ENCODE data around the gene ADCY4. TPM values are rescaled to one million over a fixed set of nuclear protein-coding genes. Genes with fewer than 3 reads are reported as not detected.
A peak's percentile ranks its signal among the peaks of the same experiment; 100 is the strongest.

Gene ADCY4
- total RNA-seq, 2 experiments from 2014 or later, result 2.0 to 3.4 TPM

DNA sequence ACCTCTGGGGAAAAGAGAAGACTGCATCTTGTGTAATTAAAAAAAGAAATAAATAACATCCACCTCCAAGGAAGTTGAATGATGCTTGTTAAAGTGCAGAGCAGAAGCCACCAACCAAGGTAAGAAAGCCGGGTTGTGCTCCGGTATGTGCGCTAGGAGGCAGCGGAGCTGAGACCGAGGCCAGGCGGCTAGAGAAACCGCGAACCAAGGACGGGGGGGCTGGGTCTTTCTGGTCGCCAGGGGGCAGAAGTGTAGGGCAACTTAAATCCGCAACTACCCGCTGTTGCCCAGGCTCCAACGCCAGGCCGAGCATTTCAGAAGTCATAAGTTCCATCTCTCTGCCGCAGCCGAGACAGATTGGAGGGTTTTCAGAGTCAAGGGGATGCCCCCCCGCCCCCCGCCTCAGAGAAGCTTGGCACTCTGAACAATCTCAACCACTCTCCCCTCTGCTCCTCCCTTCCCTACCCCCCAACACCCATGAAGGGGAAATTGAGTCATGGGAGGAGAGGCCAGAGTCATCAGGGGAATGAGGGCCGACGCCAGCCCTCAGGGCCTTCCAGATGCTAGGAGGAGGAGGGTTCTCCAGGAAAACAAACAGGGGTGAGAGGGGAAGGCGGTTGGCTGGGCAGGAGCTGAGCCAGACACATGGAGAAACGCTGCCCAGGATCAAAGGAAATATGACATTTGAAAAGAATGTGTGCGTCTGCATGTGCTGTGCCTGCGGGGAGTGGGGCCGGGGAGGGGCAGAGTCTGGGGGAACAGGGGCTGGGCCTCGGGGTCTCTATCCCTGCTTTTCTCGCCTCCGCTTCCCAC, 30.9 kb upstream of the ADCY4 start:
- Histone ChIP-seq H4K20me1 (ENCODE audit: insufficient read depth, low read length) (no peaks in the 10 kb centered on the region), H3K4me3 (ENCODE audit: low read depth, low read length, poor library complexity, severe bottlenecking) (peak overlapping the region; percentile 91), H3K27ac (ENCODE audit: low read depth, low read length, poor library complexity, severe bottlenecking) (peak overlapping the region; percentile 93), H3K4me2 (ENCODE audit: low read length) (peak overlapping the region; percentile 99), H3K4me1 (ENCODE audit: insufficient read depth, low read length, poor library complexity, severe bottlenecking) (peaks cover 29% of the 10 kb centered on the region), H3K9me2 (ENCODE audit: insufficient read depth, low read length) (no peaks in the 10 kb centered on the region), H3K36me3 (ENCODE audit: insufficient read depth, low read length) (no peaks in the 10 kb centered on the region), H2AFZ (ENCODE audit: low read length) (peak overlapping the region; percentile 74; the same call in 1 of the 2 replicates), H3K79me2 (ENCODE audit: insufficient read depth, low read depth, low read length) (peaks cover 3% of the 10 kb centered on the region; the same call in 1 of the 2 replicates), H3K9me3 (ENCODE audit: low read length) (no peaks in the 10 kb centered on the region)
- CTCF ChIA-PET (ENCODE audit: unreplicated experiment), result interaction anchor here (0.6 to 2.3 kb wide), 8 partner anchors 19 to 230 kb away, joined by 3 to 24 read pairs (median 6); no protein-coding TSS in a partner anchor
- intact Hi-C loops (cut with micrococcal nuclease; ENCODE audit: unreplicated experiment), result loop anchor here (1.0 to 10.0 kb wide), 8 partner anchors 33 to 801 kb away; partner anchors contain the start of genes AP1G2, PSME2, RNF31 and TINF2
- BruUV-seq (replicated peaks), result no TSS peak
- POLR2A ChIA-PET, result interaction anchor here (0.6 to 2.1 kb wide), 12 partner anchors 12 to 381 kb away, joined by 3 to 24 read pairs (median 4); partner anchors contain the start of genes CBLN3, KHNYN and RIPK3
- peak; percentile 95 for DNase-seq (ENCODE audit: low spot score)
- no peak for TF ChIP-seq EZH2phosphoT487 (IDR thresholded peaks at IDR 0.05; ENCODE audit: borderline replicate concordance, low read depth, low read length)
- TF ChIP-seq, protein P1, sequence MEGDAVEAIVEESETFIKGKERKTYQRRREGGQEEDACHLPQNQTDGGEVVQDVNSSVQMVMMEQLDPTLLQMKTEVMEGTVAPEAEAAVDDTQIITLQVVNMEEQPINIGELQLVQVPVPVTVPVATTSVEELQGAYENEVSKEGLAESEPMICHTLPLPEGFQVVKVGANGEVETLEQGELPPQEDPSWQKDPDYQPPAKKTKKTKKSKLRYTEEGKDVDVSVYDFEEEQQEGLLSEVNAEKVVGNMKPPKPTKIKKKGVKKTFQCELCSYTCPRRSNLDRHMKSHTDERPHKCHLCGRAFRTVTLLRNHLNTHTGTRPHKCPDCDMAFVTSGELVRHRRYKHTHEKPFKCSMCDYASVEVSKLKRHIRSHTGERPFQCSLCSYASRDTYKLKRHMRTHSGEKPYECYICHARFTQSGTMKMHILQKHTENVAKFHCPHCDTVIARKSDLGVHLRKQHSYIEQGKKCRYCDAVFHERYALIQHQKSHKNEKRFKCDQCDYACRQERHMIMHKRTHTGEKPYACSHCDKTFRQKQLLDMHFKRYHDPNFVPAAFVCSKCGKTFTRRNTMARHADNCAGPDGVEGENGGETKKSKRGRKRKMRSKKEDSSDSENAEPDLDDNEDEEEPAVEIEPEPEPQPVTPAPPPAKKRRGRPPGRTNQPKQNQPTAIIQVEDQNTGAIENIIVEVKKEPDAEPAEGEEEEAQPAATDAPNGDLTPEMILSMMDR (conservative IDR thresholded peaks at IDR 0.05; ENCODE audit: low read length), result peak; percentile 97

- no peaks in the 10 kb centered on the region for H3K36me3 ChIP-seq (ENCODE audit: insufficient read depth, low read length)
- peak overlapping the region; percentile 93 for H3K27ac ChIP-seq (ENCODE audit: low read depth, low read length, poor library complexity, severe bottlenecking)
- H3K4me2 ChIP-seq (ENCODE audit: low read length), result peak overlapping the region; percentile 99
- peak overlapping the region; percentile 91 for H3K4me3 ChIP-seq (ENCODE audit: low read depth, low read length, poor library complexity, severe bottlenecking)
- intact Hi-C loops (cut with micrococcal nuclease; ENCODE audit: unreplicated experiment), result loop anchor here (1.0 to 10.0 kb wide), 5 partner anchors 32 to 800 kb away; partner anchors contain the start of genes AP1G2 and TM9SF1
- ChIA-PET CTCF (ENCODE audit: unreplicated experiment) (interaction anchor here (2.3 kb wide), 1 partner anchor 67 kb away, joined by 24 read pairs; no protein-coding TSS in a partner anchor), POLR2A (interaction anchor here (0.8 to 2.1 kb wide), 5 partner anchors 25 to 77 kb away, joined by 3 to 24 read pairs (median 9); partner anchors contain the start of genes CBLN3, KHNYN and RIPK3)
- DNase-seq (ENCODE audit: low spot score), result no peak
- H3K4me1 ChIP-seq (ENCODE audit: insufficient read depth, low read length, poor library complexity, severe bottlenecking), result peaks cover 29% of the 10 kb centered on the region
- H3K79me2 ChIP-seq (ENCODE audit: insufficient read depth, low read depth, low read length), result peaks cover 3% of the 10 kb centered on the region; the same call in 1 of the 2 replicates
- no peaks in the 10 kb centered on the region for H4K20me1 ChIP-seq (ENCODE audit: insufficient read depth, low read length)
- no peaks in the 10 kb centered on the region for H3K9me2 ChIP-seq (ENCODE audit: insufficient read depth, low read length)
- no TSS peak for BruUV-seq (replicated peaks)
- TF ChIP-seq EZH2phosphoT487 (IDR thresholded peaks at IDR 0.05; ENCODE audit: borderline replicate concordance, low read depth, low read length), result no peak
- TF ChIP-seq, protein P1 (conservative IDR thresholded peaks at IDR 0.05; ENCODE audit: low read length), result no peak
- H2AFZ ChIP-seq (ENCODE audit: low read length), result peak overlapping the region; percentile 47; the same call in 1 of the 2 replicates
- no peaks in the 10 kb centered on the region for H3K9me3 ChIP-seq (ENCODE audit: low read length)
Measured at GRCh38 chr14:24364841-24365240, 30.0 kb upstream of the ADCY4 start.
